ENCODE results near the gene EEF1E1. TPM values are rescaled to one million over a fixed set of nuclear protein-coding genes. Genes with fewer than 3 reads are reported as not detected.
"Not testable (repeated sequence)": the region's sequence is repeated elsewhere in the genome, so short reads cannot be mapped to it uniquely, and the experiment has no call there.

Gene EEF1E1
- total and polyA plus RNA-seq, 2 donors from 2014 or later = 35.4 to 59.3 TPM

GRCh38 chr6:8057263-8057662, 45.1 kb downstream of the EEF1E1 start:
- intact Hi-C loops (cut with DNase I) = no loop called here
- FAIRE-seq (no peak), DNase-seq (no peak)
- H3K27me3 ChIP-seq (ENCODE audit: control insufficient read depth, insufficient read depth, low read length) = no peaks in the 10 kb centered on the region
- H3K36me3 ChIP-seq (ENCODE audit: control insufficient read depth in 2 of 3, insufficient read depth in 3 of 3, low read length in 3 of 3) = peaks cover 3 to 14% (median 4%) of the 10 kb centered on the region in 3 donors
- H3K9me3 ChIP-seq (ENCODE audit: control insufficient read depth in 2 of 3, insufficient read depth in 1 of 3, low read length in 3 of 3) = no peaks in the 10 kb centered on the region
- TF ChIP-seq CTCF (IDR thresholded peaks at IDR 0.05; ENCODE audit: borderline replicate concordance, extremely low read depth, insufficient read depth) = no peak
- H3K4me3 ChIP-seq (ENCODE audit: low read length in 3 of 3) = no peak overlapping the region
- H3K4me1 ChIP-seq (ENCODE audit: control insufficient read depth in 2 of 3, insufficient read depth in 2 of 3, low read depth in 1 of 3, low read length in 3 of 3) = no peaks in the 10 kb centered on the region
- no peak overlapping the region for H3K27ac ChIP-seq (ENCODE audit: low read depth in 2 of 2, low read length in 2 of 2)
- no peak overlapping the region for H3K9ac ChIP-seq (ENCODE audit: low read length in 3 of 3)

GRCh38 chr6:8054276-8054675, 48.1 kb downstream of the EEF1E1 start:
- TF ChIP-seq CTCF (IDR thresholded peaks at IDR 0.05; ENCODE audit: borderline replicate concordance, extremely low read depth, insufficient read depth) = no peak
- Histone ChIP-seq H3K4me1 (ENCODE audit: control insufficient read depth in 2 of 3, insufficient read depth in 2 of 3, low read depth in 1 of 3, low read length in 3 of 3) (no peaks in the 10 kb centered on the region), H3K9me3 (ENCODE audit: control insufficient read depth in 2 of 3, insufficient read depth in 1 of 3, low read length in 3 of 3) (no peaks in the 10 kb centered on the region), H3K36me3 (ENCODE audit: control insufficient read depth in 2 of 3, insufficient read depth in 3 of 3, low read length in 3 of 3) (peaks cover 0 to 6% (median 3%) of the 10 kb centered on the region in 3 donors), H3K27me3 (ENCODE audit: control insufficient read depth, insufficient read depth, low read length) (no peaks in the 10 kb centered on the region), H3K4me3 (ENCODE audit: low read length in 3 of 3) (no peak overlapping the region), H3K9ac (ENCODE audit: low read length in 3 of 3) (no peak overlapping the region), H3K27ac (ENCODE audit: low read depth in 2 of 2, low read length in 2 of 2) (no peak overlapping the region)
- DNase-seq = no peak
- intact Hi-C loops (cut with DNase I) = no loop called here
- FAIRE-seq = no peak

GRCh38 chr6:8047541-8048292, 54.6 kb downstream of the EEF1E1 start:
- no peaks in the 10 kb centered on the region for H3K4me1 ChIP-seq (ENCODE audit: control insufficient read depth in 2 of 3, insufficient read depth in 2 of 3, low read depth in 1 of 3, low read length in 3 of 3)
- no peak for FAIRE-seq
- intact Hi-C loops (cut with DNase I) = no loop called here
- TF ChIP-seq CTCF (IDR thresholded peaks at IDR 0.05; ENCODE audit: borderline replicate concordance, extremely low read depth, insufficient read depth) = no peak
- H3K27me3 ChIP-seq (ENCODE audit: control insufficient read depth, insufficient read depth, low read length) = no peaks in the 10 kb centered on the region
- no peaks in the 10 kb centered on the region for H3K9me3 ChIP-seq (ENCODE audit: control insufficient read depth in 2 of 3, insufficient read depth in 1 of 3, low read length in 3 of 3)
- DNase-seq = no peak
- no peak overlapping the region for H3K27ac ChIP-seq (ENCODE audit: low read depth in 2 of 2, low read length in 2 of 2)
- H3K9ac ChIP-seq (ENCODE audit: low read length in 3 of 3) = no peak overlapping the region
- no peak overlapping the region for H3K4me3 ChIP-seq (ENCODE audit: low read length in 3 of 3)
- no peaks in the 10 kb centered on the region for H3K36me3 ChIP-seq (ENCODE audit: control insufficient read depth in 2 of 3, insufficient read depth in 3 of 3, low read length in 3 of 3)

- FAIRE-seq; H3K4me1 ChIP-seq (ENCODE audit: control insufficient read depth in 2 of 3, insufficient read depth in 2 of 3, low read depth in 1 of 3, low read length in 3 of 3); DNase-seq; H3K27me3 ChIP-seq (ENCODE audit: control insufficient read depth, insufficient read depth, low read length); H3K27ac ChIP-seq (ENCODE audit: low read depth in 2 of 2, low read length in 2 of 2); H3K9me3 ChIP-seq (ENCODE audit: control insufficient read depth in 2 of 3, insufficient read depth in 1 of 3, low read length in 3 of 3); intact Hi-C loops (cut with DNase I); H3K4me3 ChIP-seq (ENCODE audit: low read length in 3 of 3); H3K36me3 ChIP-seq (ENCODE audit: control insufficient read depth in 2 of 3, insufficient read depth in 3 of 3, low read length in 3 of 3); H3K9ac ChIP-seq (ENCODE audit: low read length in 3 of 3): not testable (repeated sequence)
Observed at GRCh38 chr6:8045769-8046168, 56.6 kb downstream of the EEF1E1 start.
